ENCODE results near the gene NBPF3.
"Not testable (repeated sequence)": the region's sequence is repeated elsewhere in the genome, so short reads cannot be mapped to it uniquely, and the experiment has no call there.

Gene NBPF3

GRCh38 chr1:21434394-21434793 is 5.5 kb upstream of the NBPF3 start:
- no peak for TF ChIP-seq POLR2AphosphoS5 (IDR thresholded peaks at IDR 0.05; ENCODE audit: low read depth, low read length)
- TF ChIP-seq TAF1 (IDR thresholded peaks at IDR 0.05; ENCODE audit: borderline replicate concordance, low read depth, low read length), result no peak
- no peak for TF ChIP-seq POLR2A (IDR thresholded peaks at IDR 0.05; ENCODE audit: low read depth, low read length)
- FAIRE-seq (no peak), DNase-seq (ENCODE audit: insufficient read length) (no peak)

- TF ChIP-seq POLR2AphosphoS5 (IDR thresholded peaks at IDR 0.05; ENCODE audit: low read depth, low read length), result no peak
- TF ChIP-seq POLR2A (IDR thresholded peaks at IDR 0.05; ENCODE audit: low read depth, low read length), result no peak
- no peak for TF ChIP-seq TAF1 (IDR thresholded peaks at IDR 0.05; ENCODE audit: borderline replicate concordance, low read depth, low read length)
- no peak for DNase-seq (ENCODE audit: insufficient read length)
- no peak for FAIRE-seq
Measured at GRCh38 chr1:21435646-21436487, 4.1 kb upstream of the NBPF3 start.

GRCh38 chr1:21436488-21437340 is 3.2 kb upstream of the NBPF3 start:
- no peak for DNase-seq (ENCODE audit: insufficient read length)
- no peak for FAIRE-seq
- no peak for TF ChIP-seq TAF1 (IDR thresholded peaks at IDR 0.05; ENCODE audit: borderline replicate concordance, low read depth, low read length)
- no peak for TF ChIP-seq POLR2A (IDR thresholded peaks at IDR 0.05; ENCODE audit: low read depth, low read length)
- no peak for TF ChIP-seq POLR2AphosphoS5 (IDR thresholded peaks at IDR 0.05; ENCODE audit: low read depth, low read length)

- FAIRE-seq (no peak), DNase-seq (ENCODE audit: insufficient read length) (no peak)
- TF ChIP-seq POLR2AphosphoS5 (IDR thresholded peaks at IDR 0.05; ENCODE audit: low read depth, low read length) (no peak), POLR2A (IDR thresholded peaks at IDR 0.05; ENCODE audit: low read depth, low read length) (no peak), TAF1 (IDR thresholded peaks at IDR 0.05; ENCODE audit: borderline replicate concordance, low read depth, low read length) (no peak)
Measured at GRCh38 chr1:21437341-21437640, 2.6 kb upstream of the NBPF3 start.

- FAIRE-seq; DNase-seq (ENCODE audit: insufficient read length): not testable (repeated sequence)
Measured at GRCh38 chr1:21438646-21439312, 1.2 kb upstream of the NBPF3 start.

- FAIRE-seq (no peak), DNase-seq (ENCODE audit: insufficient read length) (no peak)
- TF ChIP-seq TAF1 (IDR thresholded peaks at IDR 0.05; ENCODE audit: borderline replicate concordance, low read depth, low read length), result no peak
- no peak for TF ChIP-seq POLR2A (IDR thresholded peaks at IDR 0.05; ENCODE audit: low read depth, low read length)
- TF ChIP-seq POLR2AphosphoS5 (IDR thresholded peaks at IDR 0.05; ENCODE audit: low read depth, low read length), result no peak
Measured at GRCh38 chr1:21439345-21439720, 604 bp upstream of the NBPF3 start.

GRCh38 chr1:21440630-21441125 is 741 bp downstream of the NBPF3 start:
- DNase-seq (ENCODE audit: insufficient read length); FAIRE-seq: not testable (repeated sequence)

GRCh38 chr1:21446647-21447046 is 6.7 kb downstream of the NBPF3 start:
- not testable (repeated sequence) for DNase-seq (ENCODE audit: insufficient read length); FAIRE-seq

- DNase-seq (ENCODE audit: insufficient read length) (no peak), FAIRE-seq (no peak)
- no peak for TF ChIP-seq POLR2A (IDR thresholded peaks at IDR 0.05; ENCODE audit: low read depth, low read length)
- no peak for TF ChIP-seq TAF1 (IDR thresholded peaks at IDR 0.05; ENCODE audit: borderline replicate concordance, low read depth, low read length)
- TF ChIP-seq POLR2AphosphoS5 (IDR thresholded peaks at IDR 0.05; ENCODE audit: low read depth, low read length), result no peak
Measured at GRCh38 chr1:21447311-21447710, 7.4 kb downstream of the NBPF3 start.

- FAIRE-seq, result no peak
- TF ChIP-seq TAF1 (IDR thresholded peaks at IDR 0.05; ENCODE audit: borderline replicate concordance, low read depth, low read length), result no peak
- TF ChIP-seq POLR2A (IDR thresholded peaks at IDR 0.05; ENCODE audit: low read depth, low read length), result no peak
- no peak for TF ChIP-seq POLR2AphosphoS5 (IDR thresholded peaks at IDR 0.05; ENCODE audit: low read depth, low read length)
- DNase-seq (ENCODE audit: insufficient read length), result no peak
Measured at GRCh38 chr1:21449906-21450305, 10.0 kb downstream of the NBPF3 start.

GRCh38 chr1:21451212-21451611 is 11.3 kb downstream of the NBPF3 start:
- FAIRE-seq, result no peak
- DNase-seq (ENCODE audit: insufficient read length), result no peak
- TF ChIP-seq POLR2A (IDR thresholded peaks at IDR 0.05; ENCODE audit: low read depth, low read length) (no peak), POLR2AphosphoS5 (IDR thresholded peaks at IDR 0.05; ENCODE audit: low read depth, low read length) (no peak), TAF1 (IDR thresholded peaks at IDR 0.05; ENCODE audit: borderline replicate concordance, low read depth, low read length) (no peak)

GRCh38 chr1:21451981-21452411 is 12.1 kb downstream of the NBPF3 start:
- DNase-seq (ENCODE audit: insufficient read length), result no peak
- TF ChIP-seq POLR2A (IDR thresholded peaks at IDR 0.05; ENCODE audit: low read depth, low read length) (no peak), TAF1 (IDR thresholded peaks at IDR 0.05; ENCODE audit: borderline replicate concordance, low read depth, low read length) (no peak)
- FAIRE-seq, result no peak

GRCh38 chr1:21453964-21454614 is 14.2 kb downstream of the NBPF3 start:
- not testable (repeated sequence) for FAIRE-seq; DNase-seq (ENCODE audit: insufficient read length)

- FAIRE-seq, result peak; percentile 14
- not testable (repeated sequence) for DNase-seq (ENCODE audit: insufficient read length)
Measured at GRCh38 chr1:21454904-21455303, 15.0 kb downstream of the NBPF3 start.
